M059J (cell line): Measurements from ENCODE around the gene GJB5. TPM values are rescaled to one million over a fixed set of nuclear protein-coding genes. Genes with fewer than 3 reads are reported as not detected.
"Not testable (repeated sequence)": the region's sequence is repeated elsewhere in the genome, so short reads cannot be mapped to it uniquely, and the experiment has no call there.

Experiments used
- DNase-seq: peaks from one replicate; pipeline ENCODE4 v3.0.0-alpha.2; 2012; ENCODE audit warnings: low read depth
- total RNA-seq: library from RNA; depleted of rRNA; stranded (reverse); fragments of >200 nt; shearing (Covaris generic); gene quantifications from 2 replicates; pipeline ENCODE4 v1.2.3, GENCODE V29; 2014

The GJB5 gene
- total RNA-seq, 1 experiment from 2014 or later: not detected

GRCh38 chr1:34745666-34746065 is 9.2 kb upstream of the GJB5 start:
- DNase-seq: no peak

- DNase-seq: no peak
These were observed 8.7 kb upstream of the GJB5 start for GRCh38 chr1:34746101-34746500.

DNA sequence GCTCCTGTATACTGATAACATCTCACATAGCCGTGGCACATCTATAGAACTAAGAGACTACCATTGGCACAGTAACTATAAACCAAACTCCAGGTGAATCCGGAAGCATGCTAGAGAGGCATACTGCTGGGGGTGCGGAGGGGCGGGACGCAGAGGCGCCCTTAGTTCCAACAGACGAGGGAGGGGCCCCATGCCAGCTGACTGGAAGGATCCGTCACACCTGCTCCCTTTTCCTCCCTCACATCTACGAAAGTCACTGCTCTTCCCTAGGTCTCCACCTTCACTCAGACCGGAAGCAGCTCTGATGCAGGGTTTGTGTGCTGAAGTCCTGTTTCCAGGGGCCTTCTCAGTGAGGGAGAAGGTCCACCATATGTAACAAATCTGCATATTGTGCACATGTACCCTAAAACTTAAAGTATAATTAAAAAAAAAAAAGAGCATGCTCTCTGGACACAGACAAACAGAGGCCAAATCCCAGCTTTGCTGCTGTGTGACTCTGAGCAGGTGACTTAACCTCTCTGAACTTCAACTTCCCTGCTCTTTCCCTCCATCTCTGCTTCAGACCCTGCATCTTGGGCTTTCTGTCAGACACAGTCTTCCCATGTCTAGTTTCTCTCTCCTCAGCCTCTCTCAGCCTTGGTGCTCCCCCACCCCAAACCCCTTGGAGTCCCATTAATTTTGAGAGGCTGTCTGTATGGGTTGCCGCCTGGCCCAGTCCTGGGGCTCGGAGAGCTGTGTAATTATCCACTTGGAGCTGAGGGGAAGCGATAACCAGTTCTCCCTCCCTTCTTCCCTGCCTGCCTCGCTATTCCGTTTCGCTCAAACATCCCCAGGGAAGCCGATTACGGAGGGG is 7.8 kb upstream of the GJB5 start:
- no peak for DNase-seq

DNA sequence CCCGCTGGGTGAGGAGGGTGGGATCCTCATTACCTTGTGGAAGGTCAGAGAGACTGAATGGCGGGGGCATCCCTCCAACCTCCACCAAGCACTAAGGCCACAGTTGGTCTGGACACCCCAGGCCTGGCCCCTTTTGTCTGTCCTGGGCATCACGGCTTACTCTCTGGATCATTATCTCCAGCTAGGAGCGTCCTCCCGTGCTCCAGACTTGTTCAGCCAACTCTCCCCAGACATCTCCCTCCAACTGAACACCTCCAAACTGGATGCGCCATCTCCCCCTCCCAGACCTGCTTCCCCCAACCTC is 7.3 kb upstream of the GJB5 start:
- DNase-seq: no peak

- peak; percentile 65 for DNase-seq
These were observed 4.9 kb upstream of the GJB5 start for GRCh38 chr1:34749992-34750391.

DNA sequence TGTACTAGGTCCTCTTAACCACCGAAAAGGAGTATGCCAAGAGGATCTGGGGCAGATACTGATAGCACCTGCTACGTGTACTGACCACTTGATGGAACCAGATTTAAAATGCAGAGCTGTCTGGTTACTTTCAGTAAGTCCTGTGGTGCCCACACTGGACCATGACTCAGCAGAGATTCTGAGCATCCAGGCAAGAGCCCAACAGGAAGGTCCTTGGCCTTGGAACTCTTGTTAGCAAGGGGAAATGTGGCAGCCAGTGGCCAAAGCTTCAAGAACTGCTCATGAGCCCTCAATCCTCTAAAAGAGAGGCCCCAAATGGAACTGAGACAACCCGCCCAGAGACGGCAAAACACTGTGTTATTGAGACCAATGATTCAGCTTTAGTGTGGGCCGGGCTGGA is 4.2 kb upstream of the GJB5 start:
- DNase-seq: peak; percentile 50

- peak; percentile 33 for DNase-seq
These were observed 1.7 kb upstream of the GJB5 start for GRCh38 chr1:34753163-34753562.

GRCh38 chr1:34755961-34756360 is 1.1 kb downstream of the GJB5 start:
- DNase-seq: no peak

GRCh38 chr1:34757386-34757785 is 2.5 kb downstream of the GJB5 start:
- DNase-seq: no peak

GRCh38 chr1:34758751-34759150 is 3.9 kb downstream of the GJB5 start:
- DNase-seq: no peak

- DNase-seq: peak; percentile 26
These were observed 4.9 kb downstream of the GJB5 start, which contains the start of gene GJB4 for GRCh38 chr1:34759503-34760357. Gene GJB4 (plus strand): TSS chr1:34759740. CDS start chr1:34761255, 1,515 bp downstream.

GRCh38 chr1:34761176-34761761 is 6.4 kb downstream of the GJB5 start:
- DNase-seq: no peak

- DNase-seq: no peak
These were observed 7.0 kb downstream of the GJB5 start for GRCh38 chr1:34761776-34762307.

GRCh38 chr1:34762474-34763141 is 7.8 kb downstream of the GJB5 start:
- peak; percentile 32 for DNase-seq

GRCh38 chr1:34763142-34763781 is 8.4 kb downstream of the GJB5 start:
- peak; percentile 91 for DNase-seq

GRCh38 chr1:34768856-34769255 is 14.0 kb downstream of the GJB5 start:
- DNase-seq: no peak

- no peak for DNase-seq
These were observed 16.2 kb downstream of the GJB5 start for GRCh38 chr1:34770891-34771504.

DNA sequence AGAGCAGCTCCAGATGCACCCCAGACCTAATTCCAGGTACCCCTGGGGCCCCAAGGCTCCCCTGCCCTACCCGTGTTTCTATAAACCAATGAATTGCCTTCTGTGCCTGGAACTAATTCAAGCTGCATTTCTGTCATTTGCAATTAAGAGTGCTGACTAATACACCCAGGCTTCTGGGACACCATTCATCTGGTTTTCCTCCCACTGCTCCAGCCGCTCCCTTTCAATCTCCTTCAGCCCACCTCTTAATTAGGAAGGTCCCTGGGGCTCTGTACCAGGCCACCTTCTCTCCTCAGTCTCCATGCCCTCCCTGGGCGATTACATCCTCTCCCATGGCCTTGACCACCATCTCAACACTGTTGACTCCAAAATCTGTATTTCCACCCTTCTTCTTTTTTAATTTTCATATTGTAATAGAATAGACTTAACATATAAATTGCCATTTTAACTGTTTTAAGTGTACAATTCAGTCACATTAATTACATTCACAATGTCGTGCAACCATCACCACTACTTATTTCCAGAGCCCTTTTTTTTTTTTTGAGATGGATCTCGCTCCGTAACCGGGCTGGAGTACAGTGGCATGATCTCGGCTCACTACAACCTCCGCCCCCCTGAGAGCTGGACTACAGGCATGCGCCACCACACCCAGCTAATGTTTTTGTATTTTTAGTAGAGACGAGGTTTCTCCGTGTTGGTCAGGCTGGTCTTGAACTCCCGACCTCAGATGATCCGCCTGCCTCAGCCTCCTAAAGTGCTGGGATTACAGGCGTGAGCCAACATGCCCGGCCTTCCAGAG is 16.9 kb downstream of the GJB5 start:
- no peak for DNase-seq

GRCh38 chr1:34773114-34773513 is 18.3 kb downstream of the GJB5 start:
- not testable (repeated sequence) for DNase-seq

DNA sequence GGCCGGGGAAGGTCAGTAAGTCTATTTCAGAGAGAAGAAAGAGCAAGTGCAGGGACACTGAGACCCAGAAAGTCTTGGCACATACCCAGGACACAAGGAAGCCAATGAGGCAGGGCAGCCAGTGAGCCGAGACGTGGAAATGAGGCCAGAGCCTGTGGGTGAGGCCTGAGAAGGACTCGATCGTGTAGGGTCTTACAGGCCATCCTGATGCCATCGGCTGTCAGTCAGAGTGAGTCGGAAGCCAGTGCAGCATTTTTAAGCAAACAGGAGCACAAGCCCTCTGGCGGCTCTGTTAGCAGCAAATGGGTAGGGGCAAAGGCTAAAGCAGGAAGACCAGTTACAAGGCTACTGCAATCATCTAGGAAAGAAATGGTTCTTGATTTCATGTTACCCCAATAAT is 20.1 kb downstream of the GJB5 start:
- DNase-seq: no peak
